IMR-90 (cell line): Measurements from ENCODE around the gene MMP20.

Experiments used
- BHLHE40 ChIP-seq: fragments of 150-350 bp; IDR thresholded peaks from 2 replicates; pipeline ENCODE4 v1.6.1; 2016; ENCODE audit warnings: mild to moderate bottlenecking, low read depth, low read length
- CEBPB ChIP-seq: IDR thresholded peaks from 2 replicates; pipeline ENCODE4 v1.6.1; 2012; ENCODE audit warnings: low read depth, low read length, improper control_type of control experiment
- CTCF ChIP-seq: conservative IDR thresholded peaks from 2 replicates; pipeline ENCODE4 v1.5.1; 2012; ENCODE audit warnings: mild to moderate bottlenecking, low read depth, low read length, improper control_type of control experiment
- FOS ChIP-seq: fragments of 150-350 bp; IDR thresholded peaks from 2 replicates; pipeline ENCODE4 v1.6.1; 2016; ENCODE audit warnings: low read depth, low read length
- MAFK ChIP-seq: IDR thresholded peaks from 2 replicates; pipeline ENCODE4 v1.6.1; 2012; ENCODE audit warnings: low read depth, low read length, improper control_type of control experiment
- MAZ ChIP-seq: IDR thresholded peaks from 2 replicates; pipeline ENCODE4 v1.6.1; 2012; ENCODE audit warnings: low read depth, mild to moderate bottlenecking, low read length, improper control_type of control experiment, moderate library complexity, borderline replicate concordance
- MXI1 ChIP-seq: IDR thresholded peaks from 2 replicates; pipeline ENCODE4 v1.6.1; 2012; ENCODE audit warnings: low read depth, mild to moderate bottlenecking, low read length, moderate library complexity, borderline replicate concordance
- NFE2L2 ChIP-seq: fragments of 150-350 bp; IDR thresholded peaks from 2 replicates; pipeline ENCODE4 v1.6.1; 2016; ENCODE audit warnings: low read depth, mild to moderate bottlenecking, low read length
- POLR2A ChIP-seq: IDR thresholded peaks from 2 replicates; pipeline ENCODE4 v1.6.1; 2012; ENCODE audit warnings: mild to moderate bottlenecking, low read depth, low read length
- RAD21 ChIP-seq: IDR thresholded peaks from 2 replicates; pipeline ENCODE4 v1.6.1; 2012; ENCODE audit warnings: low read length, improper control_type of control experiment
- RCOR1 ChIP-seq: IDR thresholded peaks from 2 replicates; pipeline ENCODE4 v1.6.1; 2012; ENCODE audit warnings: mild to moderate bottlenecking, low read length, improper control_type of control experiment; ENCODE audit not compliant: insufficient replicate concordance
- SMC3 ChIP-seq: fragments of 150-350 bp; IDR thresholded peaks from 2 replicates; pipeline ENCODE4 v1.6.1; 2016; ENCODE audit warnings: low read depth, mild to moderate bottlenecking, antibody characterized with exemption, low read length, moderate library complexity
- USF2 ChIP-seq: fragments of 150-350 bp; IDR thresholded peaks from 2 replicates; pipeline ENCODE4 v1.6.1; 2017; ENCODE audit warnings: mild to moderate bottlenecking, antibody characterized with exemption, low read length, low read depth

- no peak for TF ChIP-seq POLR2A
- TF ChIP-seq CTCF = no peak
- TF ChIP-seq MAFK = no peak
- TF ChIP-seq USF2 = no peak
- no peak for TF ChIP-seq RAD21
- TF ChIP-seq CEBPB = no peak
- TF ChIP-seq MXI1 = no peak
- no peak for TF ChIP-seq NFE2L2
- no peak for TF ChIP-seq MAZ
- no peak for TF ChIP-seq BHLHE40
- no peak for TF ChIP-seq SMC3
- TF ChIP-seq FOS = no peak
- no peak for TF ChIP-seq RCOR1
Observed at GRCh38 chr11:102552447-102553194, 72.5 kb downstream of the MMP20 start.
